Glomerular visceral epithelial cell (primary cell): ENCODE results near the gene TEX26.

Experiments used
- DNase-seq: peaks from one replicate; pipeline ENCODE4 v3.0.0-alpha.2; 2016; ENCODE audit errors: extremely low spot score

The TEX26 gene

DNA sequence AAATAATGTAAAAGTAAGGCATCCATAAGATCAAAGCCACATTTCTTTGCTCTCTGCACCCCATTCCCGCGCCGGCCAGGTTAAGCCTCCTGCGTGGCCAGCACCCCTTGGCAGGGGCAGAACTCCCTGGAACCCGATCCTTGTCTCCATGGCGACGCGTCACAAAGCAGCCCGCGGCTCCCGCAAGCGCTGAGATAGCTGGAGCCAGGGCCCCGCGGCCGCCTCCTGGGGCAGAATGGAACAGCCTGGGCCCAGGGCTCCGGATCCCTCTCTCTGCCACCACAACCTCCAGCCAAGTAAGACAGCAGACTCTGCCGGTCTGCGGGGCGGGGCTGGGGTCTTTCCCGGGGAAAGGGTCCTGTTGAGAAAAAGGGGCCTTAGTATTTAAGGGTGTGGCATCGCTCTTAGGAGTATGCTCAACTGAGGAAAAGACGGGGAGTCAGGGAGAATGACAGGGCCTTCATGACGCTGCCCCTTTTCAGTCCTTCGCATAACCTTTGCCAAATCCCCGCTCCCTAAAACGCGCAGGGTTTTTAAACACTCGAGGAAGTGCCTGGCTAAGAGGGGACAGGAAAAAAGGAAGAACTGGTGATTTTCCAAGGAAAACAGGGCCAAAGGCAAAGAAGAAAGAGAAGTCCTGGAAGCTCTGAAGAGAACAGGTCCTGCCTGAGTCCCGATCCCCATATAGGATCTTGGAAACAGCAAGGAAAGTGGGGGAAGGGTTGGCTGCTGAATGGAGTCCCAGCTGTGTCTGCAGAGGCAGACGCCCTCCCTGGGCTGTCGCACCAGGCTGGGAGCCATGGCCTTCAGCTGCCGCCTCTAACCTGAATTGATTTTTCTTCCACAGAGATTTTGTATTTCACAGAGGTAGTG, at the start of gene TEX26:
TEX26 (plus strand) TSS at position 176 of the 873 bp plus-strand sequence; CDS start at position 236, 60 bp downstream.
- DNase-seq: no peak

DNA sequence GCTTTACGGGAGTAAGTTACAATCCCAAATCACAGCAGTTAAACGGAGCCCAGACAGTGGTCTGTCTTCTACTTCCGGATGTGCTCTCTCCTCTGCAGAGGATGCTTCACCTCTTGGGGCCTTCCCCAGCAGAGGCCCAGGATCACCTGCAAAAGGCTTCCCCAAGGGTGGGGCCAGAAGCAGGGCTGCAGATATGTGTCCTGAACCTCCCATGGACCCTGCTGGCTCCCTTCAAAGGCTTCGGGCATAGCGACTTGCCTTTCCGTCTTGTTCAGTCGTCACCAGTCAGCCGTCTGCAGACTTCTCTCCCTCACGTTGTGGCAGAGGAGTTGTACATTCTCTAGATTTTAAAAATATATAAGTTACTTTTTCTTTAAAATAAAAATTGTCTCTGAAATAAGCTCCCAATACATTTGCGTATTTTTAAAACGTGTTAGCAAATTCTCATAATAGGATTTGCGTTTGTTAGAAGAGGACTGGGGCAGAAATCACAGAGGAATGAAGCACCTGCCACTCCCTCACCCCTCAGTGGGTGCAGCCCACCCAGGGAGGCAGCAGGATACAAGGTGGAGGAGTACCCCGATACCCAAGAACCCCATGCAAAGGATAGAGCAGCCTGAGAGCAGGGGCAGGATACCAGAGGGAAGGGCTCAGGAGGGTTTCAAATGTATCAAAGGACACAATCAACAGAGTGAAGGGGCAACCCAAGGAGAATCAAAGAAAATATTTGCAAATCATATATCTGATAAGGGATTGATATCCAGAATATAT, 49.3 kb upstream of the TEX26 start:
- no peak for DNase-seq

DNA sequence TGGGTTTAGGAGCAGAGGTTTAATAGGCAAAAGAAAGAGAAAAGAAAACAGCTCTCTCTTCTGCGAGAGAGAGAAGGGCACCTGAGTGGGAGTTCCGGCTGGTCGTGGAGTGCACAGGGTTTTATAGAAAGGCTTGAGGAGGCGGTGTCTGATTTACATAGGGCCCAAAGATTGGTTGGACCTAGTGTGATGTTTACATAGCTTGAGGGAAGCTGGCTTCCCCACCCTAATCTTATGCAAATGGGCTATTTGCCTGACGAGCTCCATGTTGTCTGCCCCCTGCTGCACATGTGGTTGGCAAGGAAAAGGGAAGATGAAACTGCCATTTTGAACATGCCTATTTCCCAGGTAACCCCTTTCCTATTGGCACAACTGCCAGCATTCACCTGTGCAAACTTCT, 47.9 kb upstream of the TEX26 start:
- DNase-seq: no peak

- no peak for DNase-seq
Measured at GRCh38 chr13:30889196-30889690, 43.2 kb upstream of the TEX26 start.

DNA sequence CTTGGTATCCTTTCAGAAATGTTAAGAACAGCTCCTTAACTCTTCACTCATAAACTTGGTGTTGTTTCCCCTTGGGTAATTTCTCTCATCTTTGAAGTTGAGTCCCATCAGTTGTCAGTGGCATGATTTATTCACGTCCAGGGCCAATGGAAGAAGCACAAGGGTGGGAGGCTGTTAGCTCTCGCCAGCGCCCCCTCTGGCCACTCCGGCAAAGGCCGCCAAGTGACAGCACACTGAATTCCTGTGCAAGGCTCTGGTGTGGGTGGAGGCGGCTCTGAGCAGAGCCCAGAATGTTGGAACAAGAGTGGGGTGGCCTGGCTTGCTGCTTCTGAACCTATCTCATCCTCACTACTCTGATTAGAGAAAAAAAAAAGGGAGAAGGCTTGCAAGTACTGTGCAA, 39.5 kb upstream of the TEX26 start:
- DNase-seq: peak; percentile 22

DNA sequence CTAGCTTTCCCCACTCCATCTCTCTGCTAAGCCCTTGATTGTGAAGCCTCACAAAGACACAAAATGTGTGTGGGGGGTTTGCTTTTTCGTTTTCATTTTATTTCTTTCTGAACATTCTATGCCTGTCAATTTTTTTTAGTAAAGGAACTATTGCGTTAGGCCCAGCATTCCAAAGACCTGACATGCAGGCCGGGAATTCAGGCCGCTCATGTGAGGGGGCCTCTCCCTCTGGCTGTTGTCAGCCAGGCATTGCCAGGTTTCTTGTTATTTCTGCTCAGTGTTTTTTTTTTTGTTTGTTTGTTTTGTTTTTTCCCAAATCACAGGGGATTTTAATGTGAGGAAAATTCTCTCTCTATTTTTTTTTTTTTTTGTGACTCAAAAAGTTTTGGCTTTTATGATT, 36.7 kb upstream of the TEX26 start:
- DNase-seq: peak; percentile 65

GRCh38 chr13:30898070-30898469, 34.4 kb upstream of the TEX26 start:
- no peak for DNase-seq

GRCh38 chr13:30898678-30899241, 33.7 kb upstream of the TEX26 start:
- DNase-seq: peak; percentile 40

- no peak for DNase-seq
Measured at GRCh38 chr13:30900436-30900835, 32.0 kb upstream of the TEX26 start.

- DNase-seq: no peak
Measured at GRCh38 chr13:30900952-30901749, 31.3 kb upstream of the TEX26 start.

GRCh38 chr13:30904043-30904442, 28.4 kb upstream of the TEX26 start:
- DNase-seq: no peak

DNA sequence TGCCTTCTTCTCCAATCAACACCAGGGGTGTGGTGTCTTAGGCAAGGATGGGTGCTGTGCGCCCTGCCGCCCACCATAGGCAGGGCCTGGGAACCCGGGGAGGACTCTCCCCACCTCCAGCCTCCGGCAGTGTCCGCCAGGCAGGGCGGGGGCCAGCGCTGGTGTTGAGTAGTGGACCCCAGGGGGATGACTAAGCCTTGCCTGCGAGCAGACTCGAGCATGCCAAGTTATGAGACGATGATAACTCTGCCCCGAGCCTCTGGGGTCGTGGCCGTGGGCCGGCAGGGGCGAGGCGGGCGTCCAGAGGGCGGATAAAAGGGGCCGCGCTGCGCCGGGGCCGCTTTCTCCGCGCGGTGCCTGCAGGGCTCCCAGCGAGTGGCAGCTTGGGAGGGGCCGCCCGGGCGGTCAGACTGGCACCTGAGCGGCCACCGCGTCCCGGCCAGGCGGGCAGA, 26.5 kb upstream of the TEX26 start, which contains the start of gene MEDAG:
MEDAG (plus strand) TSS at position 340 of the 452 bp plus-strand sequence. CDS start 245 bp downstream, outside the sequence.
- no peak for DNase-seq

DNA sequence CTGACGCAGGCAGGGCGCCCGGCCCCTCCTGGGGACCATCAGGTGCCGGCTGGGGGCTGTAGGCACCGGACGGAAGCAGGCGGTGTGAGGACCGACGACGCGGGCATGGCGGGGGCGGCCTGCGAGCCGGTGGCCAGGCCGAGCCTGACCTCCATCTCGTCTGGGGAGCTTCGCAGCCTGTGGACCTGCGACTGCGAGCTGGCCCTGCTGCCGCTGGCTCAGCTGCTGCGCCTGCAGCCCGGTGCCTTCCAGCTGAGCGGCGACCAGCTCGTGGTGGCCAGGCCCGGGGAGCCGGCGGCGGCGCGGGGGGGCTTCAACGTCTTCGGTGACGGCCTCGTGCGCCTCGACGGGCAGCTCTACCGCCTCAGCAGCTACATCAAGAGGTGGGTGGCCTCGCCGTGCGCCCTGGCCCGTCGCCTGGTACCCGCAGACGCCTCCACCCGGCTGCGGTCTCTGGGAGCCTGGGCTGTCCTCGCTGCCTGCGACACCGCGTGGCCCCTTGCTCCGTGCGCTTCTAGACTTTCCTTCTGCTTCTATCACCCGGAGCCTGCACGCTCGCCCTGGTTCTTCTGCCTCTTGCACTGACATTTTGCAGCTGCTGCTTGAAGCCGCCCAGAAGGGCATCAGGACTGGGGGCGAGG, 25.9 kb upstream of the TEX26 start:
- no peak for DNase-seq

- DNase-seq: no peak
Measured at GRCh38 chr13:30907121-30907861, 25.2 kb upstream of the TEX26 start.

GRCh38 chr13:30908416-30908980, 24.0 kb upstream of the TEX26 start:
- DNase-seq: peak; percentile 9

- no peak for DNase-seq
Measured at GRCh38 chr13:30910676-30911075, 21.8 kb upstream of the TEX26 start.

- DNase-seq: no peak
Measured at GRCh38 chr13:30915691-30916541, 16.5 kb upstream of the TEX26 start.

DNA sequence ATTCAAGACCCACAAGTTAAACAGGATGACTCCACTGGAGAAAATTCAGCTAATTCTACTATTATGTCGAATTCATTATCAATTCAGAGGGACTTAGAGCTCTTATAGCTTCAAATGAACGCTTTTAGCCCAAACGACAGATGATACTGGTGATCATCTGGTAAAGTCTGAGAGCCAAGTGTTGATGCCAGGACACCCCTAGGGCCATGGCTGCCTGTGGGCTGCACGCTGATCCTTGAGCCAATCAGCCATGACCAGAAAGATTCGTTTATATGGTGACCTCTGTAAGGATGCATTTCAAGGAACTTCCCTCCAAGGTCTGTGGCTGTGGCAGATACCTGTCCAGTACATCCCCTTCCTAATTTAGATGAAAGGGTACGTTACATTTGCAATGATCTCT, 15.5 kb upstream of the TEX26 start:
- no peak for DNase-seq
